HepG2 (cell line): ENCODE data around the gene TRAF3.

Experiments used
- MYC ChIP-seq: sonication (generic); formaldehyde crosslinking; IDR thresholded peaks from 2 replicates; pipeline ENCODE4 v1.9.0; 2021; ENCODE audit warnings: missing genetic modification reagents, borderline replicate concordance
- NFYB ChIP-seq: sonication (generic); formaldehyde crosslinking; IDR thresholded peaks from 2 replicates; pipeline ENCODE4 v1.4.0; 2020; ENCODE audit warnings: missing genetic modification reagents
- ZBTB8A ChIP-seq: sonication (generic); formaldehyde crosslinking; IDR thresholded peaks from 2 replicates; pipeline ENCODE4 v1.4.0; 2020; ENCODE audit warnings: mild to moderate bottlenecking, low read depth, missing genetic modification reagents, borderline replicate concordance
- ZFX ChIP-seq: sonication (generic); formaldehyde crosslinking; IDR thresholded peaks from 2 replicates; pipeline ENCODE4 v1.4.0; 2020; ENCODE audit warnings: mild to moderate bottlenecking, low read depth, missing genetic modification reagents, moderate library complexity
- ZKSCAN1 ChIP-seq: fragments of 150-350 bp; IDR thresholded peaks from 2 replicates; pipeline ENCODE4 v1.6.1; 2014; ENCODE audit warnings: low read length
- TF ChIP-seq, protein P1 (sequence below): sonication (generic); formaldehyde crosslinking; IDR thresholded peaks from 2 replicates; pipeline ENCODE4 v1.5.0; 2020; ENCODE audit warnings: mild to moderate bottlenecking, missing genetic modification reagents, moderate library complexity

DNA sequence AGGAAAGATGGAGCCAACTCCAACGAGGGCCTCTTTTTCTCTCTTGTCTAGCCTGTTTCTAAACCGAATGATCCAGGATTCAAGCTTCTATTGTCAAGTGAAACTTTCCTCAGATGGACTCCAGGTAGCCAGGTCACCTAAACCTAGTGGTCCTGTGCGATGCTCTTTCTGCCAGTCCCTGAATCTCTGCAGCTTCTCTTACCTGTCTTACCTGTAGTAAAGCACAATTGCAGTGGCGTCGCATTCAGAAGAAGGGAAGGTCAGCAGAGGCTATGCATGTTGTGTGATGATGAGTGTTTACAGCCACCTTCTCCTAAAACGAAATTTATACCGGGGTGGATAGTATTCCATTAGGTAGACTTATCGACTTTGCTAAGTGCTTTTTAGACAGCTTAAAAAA lies 47.4 kb upstream of the TRAF3 start:
- TF ChIP-seq MYC, result no peak
- TF ChIP-seq NFYB, result no peak
- no peak for TF ChIP-seq ZKSCAN1
- no peak for TF ChIP-seq ZFX
- no peak for TF ChIP-seq ZBTB8A (CRISPR knock-in tag)
- TF ChIP-seq, protein P1, sequence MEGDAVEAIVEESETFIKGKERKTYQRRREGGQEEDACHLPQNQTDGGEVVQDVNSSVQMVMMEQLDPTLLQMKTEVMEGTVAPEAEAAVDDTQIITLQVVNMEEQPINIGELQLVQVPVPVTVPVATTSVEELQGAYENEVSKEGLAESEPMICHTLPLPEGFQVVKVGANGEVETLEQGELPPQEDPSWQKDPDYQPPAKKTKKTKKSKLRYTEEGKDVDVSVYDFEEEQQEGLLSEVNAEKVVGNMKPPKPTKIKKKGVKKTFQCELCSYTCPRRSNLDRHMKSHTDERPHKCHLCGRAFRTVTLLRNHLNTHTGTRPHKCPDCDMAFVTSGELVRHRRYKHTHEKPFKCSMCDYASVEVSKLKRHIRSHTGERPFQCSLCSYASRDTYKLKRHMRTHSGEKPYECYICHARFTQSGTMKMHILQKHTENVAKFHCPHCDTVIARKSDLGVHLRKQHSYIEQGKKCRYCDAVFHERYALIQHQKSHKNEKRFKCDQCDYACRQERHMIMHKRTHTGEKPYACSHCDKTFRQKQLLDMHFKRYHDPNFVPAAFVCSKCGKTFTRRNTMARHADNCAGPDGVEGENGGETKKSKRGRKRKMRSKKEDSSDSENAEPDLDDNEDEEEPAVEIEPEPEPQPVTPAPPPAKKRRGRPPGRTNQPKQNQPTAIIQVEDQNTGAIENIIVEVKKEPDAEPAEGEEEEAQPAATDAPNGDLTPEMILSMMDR, result no peak
